ENCODE measurements around the gene CYP2D6. TPM values are rescaled to one million over a fixed set of nuclear protein-coding genes. Genes with fewer than 3 reads are reported as not detected.

The CYP2D6 gene
- total RNA-seq, 2 experiments from 2014 or later: 1.5 to 2.0 TPM

DNA sequence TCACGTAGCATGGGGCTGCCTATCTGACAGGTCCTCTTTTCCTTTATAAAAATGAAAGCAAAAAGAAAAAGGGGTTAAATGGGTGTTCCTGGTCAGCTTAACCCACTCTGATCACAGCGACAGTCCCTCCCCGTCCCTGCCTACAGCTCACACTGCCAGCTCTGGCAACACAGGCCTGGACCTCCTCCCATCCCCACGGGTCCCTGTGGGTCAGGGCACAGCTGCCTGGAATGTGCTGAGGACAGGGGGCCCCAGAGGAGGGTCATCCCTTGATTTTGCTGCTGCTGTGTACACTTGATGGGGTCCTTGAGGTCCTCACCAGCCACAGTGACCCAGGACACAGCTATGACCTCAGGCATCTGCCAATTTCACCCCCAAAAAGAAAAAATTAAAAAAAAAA lies 29.6 kb upstream of the CYP2D6 start:
- no peaks in the 10 kb centered on the region for H3K9me3 Mint-ChIP-seq
- ChIA-PET CTCF (interaction anchor here (1.4 kb wide), 1 partner anchor 284 kb away, joined by 4 read pairs; no protein-coding TSS in a partner anchor), POLR2A (no interaction called here)
- H3K27ac Mint-ChIP-seq: no peak overlapping the region
- no peak for DNase-seq
- no peaks in the 10 kb centered on the region for H3K4me1 Mint-ChIP-seq (ENCODE audit: low read depth)
- intact Hi-C loops (cut with micrococcal nuclease): no loop called here
- no peak overlapping the region for H3K4me3 Mint-ChIP-seq
- H3K36me3 Mint-ChIP-seq (ENCODE audit: low read depth): peaks cover 2% of the 10 kb centered on the region
- TF ChIP-seq, protein P1, sequence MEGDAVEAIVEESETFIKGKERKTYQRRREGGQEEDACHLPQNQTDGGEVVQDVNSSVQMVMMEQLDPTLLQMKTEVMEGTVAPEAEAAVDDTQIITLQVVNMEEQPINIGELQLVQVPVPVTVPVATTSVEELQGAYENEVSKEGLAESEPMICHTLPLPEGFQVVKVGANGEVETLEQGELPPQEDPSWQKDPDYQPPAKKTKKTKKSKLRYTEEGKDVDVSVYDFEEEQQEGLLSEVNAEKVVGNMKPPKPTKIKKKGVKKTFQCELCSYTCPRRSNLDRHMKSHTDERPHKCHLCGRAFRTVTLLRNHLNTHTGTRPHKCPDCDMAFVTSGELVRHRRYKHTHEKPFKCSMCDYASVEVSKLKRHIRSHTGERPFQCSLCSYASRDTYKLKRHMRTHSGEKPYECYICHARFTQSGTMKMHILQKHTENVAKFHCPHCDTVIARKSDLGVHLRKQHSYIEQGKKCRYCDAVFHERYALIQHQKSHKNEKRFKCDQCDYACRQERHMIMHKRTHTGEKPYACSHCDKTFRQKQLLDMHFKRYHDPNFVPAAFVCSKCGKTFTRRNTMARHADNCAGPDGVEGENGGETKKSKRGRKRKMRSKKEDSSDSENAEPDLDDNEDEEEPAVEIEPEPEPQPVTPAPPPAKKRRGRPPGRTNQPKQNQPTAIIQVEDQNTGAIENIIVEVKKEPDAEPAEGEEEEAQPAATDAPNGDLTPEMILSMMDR (IDR thresholded peaks at IDR 0.05): no peak
- no peak for ATAC-seq
- no peaks in the 10 kb centered on the region for H3K27me3 Mint-ChIP-seq

DNA sequence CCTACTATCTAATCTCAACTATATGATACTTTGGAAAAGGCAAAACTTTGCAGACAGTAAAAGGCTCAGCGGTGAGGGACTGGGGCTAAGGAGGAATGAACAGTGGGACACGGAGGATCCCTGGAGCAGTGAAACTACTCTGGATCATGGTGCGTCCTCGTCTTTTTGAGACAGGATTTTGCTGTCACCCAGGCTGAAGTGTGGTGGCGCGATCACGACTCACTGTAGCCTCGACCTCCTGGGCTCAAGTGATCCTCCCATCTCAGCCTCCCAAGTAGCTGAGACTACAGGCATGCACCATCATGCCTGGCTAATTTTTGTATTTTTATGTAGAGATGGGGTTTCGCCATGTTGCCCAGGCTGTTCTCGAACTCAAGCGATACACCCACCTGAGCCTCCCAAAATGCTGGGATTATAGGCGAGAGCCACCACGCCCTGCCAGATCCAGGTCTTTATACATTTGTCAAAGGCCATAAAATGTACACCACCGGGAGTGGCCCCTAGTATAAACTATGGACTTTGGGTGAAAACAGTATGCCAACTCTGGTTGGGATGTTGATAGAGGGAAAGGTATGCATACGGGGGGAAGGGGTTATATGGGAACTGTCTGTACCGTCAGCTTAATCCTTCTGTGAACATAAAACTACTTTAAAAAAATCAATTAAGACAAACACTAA lies 28.0 kb upstream of the CYP2D6 start:
- intact Hi-C loops (cut with micrococcal nuclease): no loop called here
- TF ChIP-seq, protein P1 (IDR thresholded peaks at IDR 0.05): no peak
- CTCF ChIA-PET: interaction anchor here (1.0 to 1.4 kb wide), 2 partner anchors 286 to 289 kb away, joined by 3 to 4 read pairs; no protein-coding TSS in a partner anchor

DNA sequence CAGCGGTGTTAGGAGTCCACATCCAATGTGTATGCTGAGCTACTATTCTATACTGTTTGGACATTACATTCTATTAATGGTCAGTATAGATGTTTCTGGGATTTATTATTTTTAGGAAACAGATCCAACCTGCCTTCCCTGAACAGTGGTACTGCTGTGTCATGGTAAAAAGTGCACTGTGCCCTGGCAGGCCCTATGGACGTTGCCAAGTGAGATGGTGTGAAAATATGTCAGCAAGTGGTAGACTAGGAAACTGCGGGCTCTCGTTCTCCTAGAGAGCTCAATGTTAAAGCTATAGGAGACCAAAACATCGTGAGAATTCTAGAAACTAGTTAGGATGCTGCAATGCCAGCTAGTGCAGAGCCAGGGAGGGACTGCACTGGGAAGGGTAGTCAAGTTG lies 26.0 kb upstream of the CYP2D6 start:
- no peak overlapping the region for H3K27ac Mint-ChIP-seq
- POLR2A ChIA-PET: no interaction called here
- H3K4me1 Mint-ChIP-seq (ENCODE audit: low read depth): no peaks in the 10 kb centered on the region
- DNase-seq (no peak), ATAC-seq (no peak)
- intact Hi-C loops (cut with micrococcal nuclease): no loop called here
- TF ChIP-seq, protein P1 (IDR thresholded peaks at IDR 0.05): no peak
- H3K4me3 Mint-ChIP-seq: no peak overlapping the region
- no peaks in the 10 kb centered on the region for H3K27me3 Mint-ChIP-seq
- peaks cover 2% of the 10 kb centered on the region for H3K36me3 Mint-ChIP-seq (ENCODE audit: low read depth)
- CTCF ChIA-PET: interaction anchor here (0.8 kb wide), 1 partner anchor 11 kb away, joined by 3 read pairs; no protein-coding TSS in a partner anchor
- no peaks in the 10 kb centered on the region for H3K9me3 Mint-ChIP-seq

More for the DNA sequence above, 28.0 kb upstream of the CYP2D6 start:
- ATAC-seq: no peak
- H3K27me3 Mint-ChIP-seq: no peaks in the 10 kb centered on the region
- peaks cover 2% of the 10 kb centered on the region for H3K36me3 Mint-ChIP-seq (ENCODE audit: low read depth)
- H3K27ac Mint-ChIP-seq: no peak overlapping the region
- H3K4me1 Mint-ChIP-seq (ENCODE audit: low read depth): no peaks in the 10 kb centered on the region
- H3K9me3 Mint-ChIP-seq: no peaks in the 10 kb centered on the region
- H3K4me3 Mint-ChIP-seq: no peak overlapping the region
- DNase-seq: no peak
- POLR2A ChIA-PET: interaction anchor here (1.1 kb wide), 1 partner anchor 16 kb away, joined by 4 read pairs; no protein-coding TSS in a partner anchor

DNA sequence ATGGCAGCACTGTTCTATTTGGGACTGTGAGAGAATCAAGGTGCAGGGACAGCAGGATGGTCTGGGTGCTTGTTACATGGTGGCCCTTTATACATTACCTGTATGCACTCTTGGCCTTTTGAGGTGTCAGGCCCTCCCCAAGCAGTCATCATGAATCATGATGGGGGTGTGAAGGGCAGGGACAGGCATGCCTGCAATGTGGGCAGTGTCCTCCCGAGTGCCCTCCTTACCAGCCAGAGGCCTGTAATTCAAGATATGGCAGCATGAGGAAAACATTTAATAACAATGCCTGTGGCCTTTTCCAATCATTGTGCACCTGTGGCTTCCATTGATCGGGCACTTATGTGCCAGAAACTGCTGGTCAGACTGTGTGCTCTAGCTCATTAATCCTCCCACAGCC lies 25.5 kb upstream of the CYP2D6 start:
- Mint-ChIP-seq H3K27ac (no peak overlapping the region), H3K9me3 (no peaks in the 10 kb centered on the region), H3K4me1 (ENCODE audit: low read depth) (no peaks in the 10 kb centered on the region), H3K4me3 (no peak overlapping the region), H3K36me3 (ENCODE audit: low read depth) (peaks cover 2% of the 10 kb centered on the region), H3K27me3 (no peaks in the 10 kb centered on the region)
- CTCF ChIA-PET: interaction anchor here (0.8 kb wide), 1 partner anchor 12 kb away, joined by 3 read pairs; no protein-coding TSS in a partner anchor
- DNase-seq (no peak), ATAC-seq (no peak)
- intact Hi-C loops (cut with micrococcal nuclease): no loop called here
- POLR2A ChIA-PET: interaction anchor here (1.0 kb wide), 1 partner anchor 188 kb away, joined by 3 read pairs; no protein-coding TSS in a partner anchor
- TF ChIP-seq, protein P1 (IDR thresholded peaks at IDR 0.05): no peak

DNA sequence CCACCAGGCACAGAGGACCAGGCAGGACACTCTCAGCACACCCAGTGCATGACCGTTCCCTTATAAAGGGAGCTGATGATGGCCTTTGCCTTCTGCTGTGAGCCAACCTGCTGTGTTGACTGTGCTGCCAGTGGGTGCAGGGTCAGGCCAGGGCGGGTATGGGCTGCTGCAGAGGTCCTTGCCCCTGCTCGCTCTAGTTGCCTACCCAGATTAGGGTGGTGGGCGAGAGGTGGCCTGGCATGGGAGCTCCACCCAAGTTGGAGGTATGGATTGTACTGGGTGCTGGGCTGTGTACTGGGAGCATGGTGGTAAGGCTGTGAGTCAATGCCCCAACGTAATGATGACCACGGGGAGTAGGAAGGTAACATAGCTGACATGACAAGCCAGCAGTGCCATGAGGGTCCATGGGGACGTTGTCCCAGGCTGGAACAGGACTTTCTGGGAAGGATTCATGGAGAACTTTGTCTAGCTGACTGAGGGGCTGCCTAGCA lies 24.5 kb upstream of the CYP2D6 start:
- H3K9me3 Mint-ChIP-seq: no peaks in the 10 kb centered on the region
- intact Hi-C loops (cut with micrococcal nuclease): no loop called here
- H3K4me1 Mint-ChIP-seq (ENCODE audit: low read depth): no peaks in the 10 kb centered on the region
- DNase-seq (no peak), ATAC-seq (no peak)
- H3K36me3 Mint-ChIP-seq (ENCODE audit: low read depth): peaks cover 2% of the 10 kb centered on the region
- H3K27ac Mint-ChIP-seq: no peak overlapping the region
- H3K27me3 Mint-ChIP-seq: no peaks in the 10 kb centered on the region
- no peak overlapping the region for H3K4me3 Mint-ChIP-seq
- ChIA-PET CTCF (interaction anchor here (0.6 kb wide), 1 partner anchor 14 kb away, joined by 3 read pairs; no protein-coding TSS in a partner anchor), POLR2A (interaction anchor here (1.0 kb wide), 1 partner anchor 189 kb away, joined by 3 read pairs; no protein-coding TSS in a partner anchor)
- TF ChIP-seq, protein P1 (IDR thresholded peaks at IDR 0.05): no peak

All from activated CD8-positive, alpha-beta T cell treated with anti-CD3 and anti-CD28 coated beads for 36 hours (primary cell).